GM12878 (cell line): Measurements from ENCODE around the gene GFI1. TPM values are rescaled to one million over a fixed set of nuclear protein-coding genes. Genes with fewer than 3 reads are reported as not detected.

Experiments used
- ATAC-seq: fragments of 200-7000 bp; cut with Tn5 transposase; 3 replicates; pipeline ENCODE4 v1.9.1; 2020; ENCODE audit warnings: mild to moderate bottlenecking, moderate library complexity
- BruUV-seq: library from RNA; stranded (reverse); fragments of 400-500 nt; replicated peaks from 2 replicates; lab custom pipeline; 2021; lab: Mats Ljungman, UMichigan
- CTCF ChIA-PET: fragments of 300-600 bp; sonication (Branson Sonifier 250); formaldehyde crosslinking; extraction: SDS; loops from one replicate; lab custom pipeline; 2021; ENCODE audit warnings: inconsistent platforms; lab: Yijun Ruan, JAX
- POLR2A ChIA-PET: fragments of 350-600 bp; formaldehyde crosslinking; extraction: SDS; loops from one replicate; lab custom pipeline; 2021; ENCODE audit warnings: inconsistent platforms; lab: Charles Lee
- RAD21 ChIA-PET: fragments of 300-600 bp; sonication (Branson Sonifier 250); formaldehyde crosslinking; loops from one replicate; lab custom pipeline; 2023; ENCODE audit warnings: antibody characterized with exemption; ENCODE audit not compliant: unreplicated experiment; lab: Charles Lee
- SMC1A ChIA-PET: fragments of 300-600 bp; sonication (Branson Sonifier 250); formaldehyde crosslinking; loops from one replicate; lab custom pipeline; 2023; ENCODE audit not compliant: unreplicated experiment, uncharacterized antibody; lab: Charles Lee
- DNase-seq: peaks from one replicate; pipeline ENCODE4 v3.0.0-alpha.2; 2011; ENCODE audit warnings: low read depth, low spot score
- FAIRE-seq: peaks from 3 replicates; lab custom pipeline; 2011; peaks lifted over from hg19 to GRCh38; lab: Jason Lieb, UNC
- H2AFZ ChIP-seq: 2 replicates; pipeline ENCODE4 v1.6.0; 2011; ENCODE audit warnings: low read depth, low read length, control low read depth; ENCODE audit not compliant: control insufficient read depth
- H3K27ac ChIP-seq: 2 replicates; pipeline ENCODE4 v1.5.1; 2011; ENCODE audit warnings: control low read depth; ENCODE audit not compliant: control insufficient read depth, insufficient read depth
- H3K27me3 ChIP-seq, 2 experiments: replicated peaks in 1 of 2; 2 replicates each; pipeline versions ENCODE4 v1.6.0 to v1.6.1; 2011; ENCODE audit warnings: low read length in 1 of 2; ENCODE audit not compliant: control insufficient read depth in 2 of 2, insufficient read depth in 2 of 2
- H3K36me3 ChIP-seq, 2 experiments: 2 replicates each; pipeline ENCODE4 v1.5.1; 2011; ENCODE audit warnings: low read length in 1 of 2; ENCODE audit not compliant: control insufficient read depth in 2 of 2, insufficient read depth in 2 of 2
- H3K4me1 ChIP-seq: 2 replicates; pipeline ENCODE4 v1.6.1; 2011; ENCODE audit warnings: mild to moderate bottlenecking, low read length, moderate library complexity, mixed read lengths; ENCODE audit not compliant: control insufficient read depth, insufficient read depth
- H3K4me2 ChIP-seq: 2 replicates; pipeline ENCODE4 v1.6.0; 2011; ENCODE audit warnings: control low read depth; ENCODE audit not compliant: control insufficient read depth, insufficient read depth
- H3K4me3 ChIP-seq: fragments of 200-600 bp; sonication (generic); 2 replicates; pipeline ENCODE4 v1.5.1; 2016
- H3K79me2 ChIP-seq: 2 replicates; pipeline ENCODE4 v1.6.0; 2011; ENCODE audit warnings: low read length; ENCODE audit not compliant: control insufficient read depth, insufficient read depth
- H3K9ac ChIP-seq: 2 replicates; pipeline ENCODE4 v1.8.0; 2011; ENCODE audit warnings: low read length, control low read depth, mixed read lengths; ENCODE audit not compliant: control insufficient read depth, insufficient read depth
- H3K9me3 ChIP-seq: replicated peaks from 3 replicates; pipeline ENCODE4 v1.5.1; 2011; ENCODE audit warnings: mild to moderate bottlenecking, low read length; ENCODE audit not compliant: control insufficient read depth, insufficient read depth
- H4K20me1 ChIP-seq: 2 replicates; pipeline ENCODE4 v1.6.0; 2011; ENCODE audit not compliant: control insufficient read depth, insufficient read depth
- CUX1 ChIP-seq: IDR thresholded peaks from 2 replicates; pipeline ENCODE4 v1.6.1; 2012; ENCODE audit warnings: improper control_type of control experiment, low read depth, low read length; ENCODE audit not compliant: insufficient replicate concordance
- DPF2 ChIP-seq: fragments of 450-650 bp; IDR thresholded peaks from 2 replicates; pipeline ENCODE4 v1.6.1; 2017; ENCODE audit warnings: mild to moderate bottlenecking
- E2F8 ChIP-seq: fragments of 450-650 bp; IDR thresholded peaks from 2 replicates; pipeline ENCODE4 v1.6.1; 2018; ENCODE audit warnings: mild to moderate bottlenecking, low read depth, moderate library complexity; ENCODE audit not compliant: partially characterized antibody
- IKZF2 ChIP-seq, 2 experiments: fragments of 450-650 bp; IDR thresholded peaks; 2 replicates each; pipeline ENCODE4 v1.6.1; 2017; ENCODE audit warnings: mild to moderate bottlenecking in 2 of 2, moderate library complexity in 2 of 2
- IRF3 ChIP-seq: fragments of 450-650 bp; IDR thresholded peaks from 2 replicates; pipeline ENCODE4 v1.6.1; 2014; ENCODE audit warnings: mild to moderate bottlenecking
- KAT2A ChIP-seq: conservative IDR thresholded peaks from 2 replicates; pipeline ENCODE4 v1.6.1; 2011; ENCODE audit warnings: low read depth, low read length; ENCODE audit not compliant: control insufficient read depth
- KLF5 ChIP-seq: fragments of 450-650 bp; IDR thresholded peaks from 2 replicates; pipeline ENCODE4 v1.6.1; 2014; ENCODE audit warnings: mild to moderate bottlenecking; ENCODE audit not compliant: partially characterized antibody
- MEF2B ChIP-seq: fragments of 450-650 bp; IDR thresholded peaks from 2 replicates; pipeline ENCODE4 v1.6.1; 2018; ENCODE audit warnings: mild to moderate bottlenecking, moderate library complexity; ENCODE audit not compliant: partially characterized antibody, poor library complexity, severe bottlenecking
- NBN ChIP-seq: fragments of 450-650 bp; IDR thresholded peaks from 2 replicates; pipeline ENCODE4 v1.6.1; 2016
- SIN3A ChIP-seq: IDR thresholded peaks from 2 replicates; pipeline ENCODE4 v1.6.1; 2012; ENCODE audit warnings: low read depth, low read length, improper control_type of control experiment
- TCF12 ChIP-seq: IDR thresholded peaks from 2 replicates; pipeline ENCODE4 v1.6.1; 2011; ENCODE audit warnings: low read depth, mild to moderate bottlenecking, low read length
- WGBS: methylation state at CpG from one replicate; pipeline ENCODE4 v1.1.6; 2016; ENCODE audit warnings: low lambda C conversion rate; ENCODE audit not compliant: insufficient replicate concordance, insufficient coverage; ENCODE audit errors: missing lambda C conversion rate; 5-methylcytosine and 5-hydroxymethylcytosine counted together
- in situ Hi-C: fragments of 300-500 bp; cut with MboI; formaldehyde crosslinking; loops from 9 replicates; pipeline ENCODE4 v1.14.3; 2018; ENCODE audit warnings: mixed read lengths
- intact Hi-C: fragments of 100-400 bp; cut with micrococcal nuclease; formaldehyde crosslinking; loops from one replicate; pipeline ENCODE4 v1.14.2; 2022; ENCODE audit not compliant: unreplicated experiment
- polyA plus RNA-seq, 11 experiments: library from polyadenylated mRNA; depleted of rRNA in 4 of 11; unstranded in 6 of 11; stranded (reverse) in 5 of 11; fragments of >200 nt; fragmentation: Nextera tagmentation in 4 of 11; fragmentation: Illumina TruSeq in 1 of 11; extraction: Ambion mirVana in 4 of 11; extraction: Trizol in 1 of 11; gene quantifications; 1 replicate in 1 of 11; 2 replicates in 10 of 11; pipeline versions ENCODE4 v1.2.1 to v1.2.3, GENCODE V29; 2011 to 2016; ENCODE audit warnings: inconsistent platforms in 2 of 11, missing spikeins in 2 of 11, low read depth in 1 of 11
- total RNA-seq, 4 experiments: library from RNA; depleted of rRNA in 3 of 4; stranded (reverse); fragments of >200 nt in 3 of 4; fragmentation: Illumina TruSeq in 1 of 4; extraction: Trizol in 1 of 4; gene quantifications; 2 replicates each; pipeline versions ENCODE4 v1.2.1 to v1.2.3, GENCODE V29; 2013 to 2021

GFI1 gene
- total and polyA plus RNA-seq, 10 of the 15 experiments (the other 5 are each of a cell fraction or from before 2014, with no cell fraction given): 1.8 to 18.3 (median 7.4) TPM

GRCh38 chr1:92505015-92505692, 18.4 kb upstream of the GFI1 start:
- H3K4me2 ChIP-seq: no peak overlapping the region; the same call in 1 of the 2 replicates
- 70% methylated on average over 6 of the region's 6 CpGs for WGBS
- in situ Hi-C loops: no loop called here
- intact Hi-C loops: no loop called here
- TF ChIP-seq E2F8 (no peak), MEF2B (no peak), SIN3A (no peak), TCF12 (no peak), KLF5 (no peak), IRF3 (no peak), NBN (no peak), IKZF2 (IDR thresholded peaks at IDR 0.05) (no peak), DPF2 (no peak), CUX1 (no peak), KAT2A (no peak)
- no peak overlapping the region for H3K9ac ChIP-seq
- FAIRE-seq: no peak
- no peaks in the 10 kb centered on the region for H3K79me2 ChIP-seq
- no peak; the same call in 2 of the 3 replicates for ATAC-seq
- no peaks in the 10 kb centered on the region for H4K20me1 ChIP-seq
- H3K36me3 ChIP-seq: no peaks in the 10 kb centered on the region
- H3K4me3 ChIP-seq: no peak overlapping the region
- no TSS peak for BruUV-seq
- ChIA-PET RAD21 (interaction anchor here (1.6 kb wide), 1 partner anchor 17 kb away, joined by 3 read pairs; no protein-coding TSS in a partner anchor), SMC1A (interaction anchor here (0.6 to 2.8 kb wide), 8 partner anchors 16 to 286 kb away, joined by 3 to 14 read pairs (median 6); partner anchors contain the start of gene GFI1), CTCF (interaction anchor here (1.4 kb wide), 1 partner anchor 19 kb away, joined by 3 read pairs; the partner anchor contains the start of gene GFI1), POLR2A (interaction anchor here (0.6 to 1.6 kb wide), 2 partner anchors 16 to 78 kb away, joined by 5 to 6 read pairs; no protein-coding TSS in a partner anchor)
- no peak for DNase-seq
- H3K27ac ChIP-seq: no peak overlapping the region
- H3K4me1 ChIP-seq: peaks cover 31% of the 10 kb centered on the region
- H2AFZ ChIP-seq: no peak overlapping the region; the same call in 1 of the 2 replicates
- no peaks in the 10 kb centered on the region for H3K27me3 ChIP-seq
- H3K9me3 ChIP-seq: no peaks in the 10 kb centered on the region
